ENCODE results near the gene EDIL3.

- TF ChIP-seq POLR2AphosphoS5 (IDR thresholded peaks at IDR 0.05) (no peak), CTCF (IDR thresholded peaks at IDR 0.05) (no peak)
These were observed 23.1 kb downstream of the EDIL3 start for GRCh38 chr5:84361572-84361971.

All from sigmoid colon (tissue), 4 donors.